Measurements from ENCODE around the gene IRF4.

The IRF4 gene

GRCh38 chr6:445571-446417, 54.2 kb downstream of the IRF4 start:
- Histone ChIP-seq H2AFZ (ENCODE audit: low read depth, low read length) (no peak overlapping the region), H3K27ac (ENCODE audit: low read length) (no peak overlapping the region), H3K4me3 (ENCODE audit: low read length) (no peak overlapping the region), H4K20me1 (ENCODE audit: insufficient read depth, low read length) (no peaks in the 10 kb centered on the region), H3K9me3 (ENCODE audit: insufficient read depth, low read length) (no peaks in the 10 kb centered on the region), H3K27me3 (ENCODE audit: low read depth, low read length) (no peaks in the 10 kb centered on the region), H3K4me1 (ENCODE audit: low read length) (peaks cover 36% of the 10 kb centered on the region), H3K4me2 (ENCODE audit: low read length) (no peak overlapping the region), H3K79me2 (ENCODE audit: low read length) (no peaks in the 10 kb centered on the region), H3K9ac (ENCODE audit: low read length) (no peak overlapping the region), H3K36me3 (replicated peaks; ENCODE audit: low read depth, low read length) (no peaks in the 10 kb centered on the region)
- no peak for TF ChIP-seq EZH2phosphoT487 (IDR thresholded peaks at IDR 0.05; ENCODE audit: low read depth)
- TF ChIP-seq, protein P1, sequence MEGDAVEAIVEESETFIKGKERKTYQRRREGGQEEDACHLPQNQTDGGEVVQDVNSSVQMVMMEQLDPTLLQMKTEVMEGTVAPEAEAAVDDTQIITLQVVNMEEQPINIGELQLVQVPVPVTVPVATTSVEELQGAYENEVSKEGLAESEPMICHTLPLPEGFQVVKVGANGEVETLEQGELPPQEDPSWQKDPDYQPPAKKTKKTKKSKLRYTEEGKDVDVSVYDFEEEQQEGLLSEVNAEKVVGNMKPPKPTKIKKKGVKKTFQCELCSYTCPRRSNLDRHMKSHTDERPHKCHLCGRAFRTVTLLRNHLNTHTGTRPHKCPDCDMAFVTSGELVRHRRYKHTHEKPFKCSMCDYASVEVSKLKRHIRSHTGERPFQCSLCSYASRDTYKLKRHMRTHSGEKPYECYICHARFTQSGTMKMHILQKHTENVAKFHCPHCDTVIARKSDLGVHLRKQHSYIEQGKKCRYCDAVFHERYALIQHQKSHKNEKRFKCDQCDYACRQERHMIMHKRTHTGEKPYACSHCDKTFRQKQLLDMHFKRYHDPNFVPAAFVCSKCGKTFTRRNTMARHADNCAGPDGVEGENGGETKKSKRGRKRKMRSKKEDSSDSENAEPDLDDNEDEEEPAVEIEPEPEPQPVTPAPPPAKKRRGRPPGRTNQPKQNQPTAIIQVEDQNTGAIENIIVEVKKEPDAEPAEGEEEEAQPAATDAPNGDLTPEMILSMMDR (IDR thresholded peaks at IDR 0.05; ENCODE audit: low read depth, low read length), result no peak

DNA sequence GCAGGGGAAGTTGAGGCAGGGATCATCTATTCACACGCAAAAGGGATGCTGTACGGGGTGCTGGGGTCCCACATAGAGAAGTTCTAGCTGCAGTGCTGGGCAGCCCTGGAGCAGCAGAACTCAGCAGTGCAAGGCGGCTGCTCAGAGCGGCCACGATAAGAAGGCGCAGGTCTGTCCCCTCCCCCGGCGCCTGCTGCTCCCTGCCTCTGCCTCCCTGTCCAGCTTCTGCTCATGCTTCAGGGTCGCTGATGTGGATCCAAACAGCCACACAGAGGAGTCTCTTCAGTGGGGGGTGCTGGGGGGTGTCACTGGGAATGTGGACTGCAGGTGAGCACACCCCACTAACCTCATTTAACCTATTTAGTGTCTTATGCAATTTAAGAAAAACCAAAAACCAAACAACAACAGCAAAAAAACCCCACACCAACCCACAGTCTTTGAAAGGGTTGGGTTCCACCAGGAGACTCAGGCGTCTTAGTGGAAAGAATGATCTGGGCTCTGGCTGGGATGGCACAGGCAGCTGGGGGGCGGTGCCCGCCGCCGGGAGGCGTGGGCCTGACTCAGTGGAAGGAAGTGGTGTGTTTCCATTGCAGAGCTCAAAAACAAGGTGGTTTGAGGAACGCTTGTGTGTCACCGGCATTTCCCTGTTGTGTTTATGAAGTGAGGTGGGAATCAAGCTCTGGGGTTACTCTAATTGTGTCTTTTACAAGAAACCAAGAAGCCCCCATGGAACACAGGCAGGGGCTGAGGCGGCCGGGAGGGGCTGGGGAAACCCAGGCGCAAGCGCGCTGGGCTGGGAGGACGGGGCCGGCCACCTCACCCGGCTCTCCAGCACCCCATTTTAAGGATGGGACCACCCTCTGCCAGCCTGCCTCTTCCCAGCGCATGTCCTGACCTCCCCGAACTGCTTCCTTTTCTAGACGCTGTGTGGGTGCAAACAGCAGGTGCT, 55.1 kb downstream of the IRF4 start:
- H4K20me1 ChIP-seq (ENCODE audit: insufficient read depth, low read length), result no peaks in the 10 kb centered on the region
- peak overlapping the region; percentile 56 for H3K4me3 ChIP-seq (ENCODE audit: low read length)
- H3K27me3 ChIP-seq (ENCODE audit: low read depth, low read length), result no peaks in the 10 kb centered on the region
- peak overlapping the region; percentile 22; the same call in 1 of the 2 replicates for H3K9ac ChIP-seq (ENCODE audit: low read length)
- no peaks in the 10 kb centered on the region for H3K36me3 ChIP-seq (replicated peaks; ENCODE audit: low read depth, low read length)
- H3K4me1 ChIP-seq (ENCODE audit: low read length), result peaks cover 36% of the 10 kb centered on the region
- TF ChIP-seq EZH2phosphoT487 (IDR thresholded peaks at IDR 0.05; ENCODE audit: low read depth), result no peak
- TF ChIP-seq, protein P1 (IDR thresholded peaks at IDR 0.05; ENCODE audit: low read depth, low read length), result no peak
- H3K79me2 ChIP-seq (ENCODE audit: low read length), result no peaks in the 10 kb centered on the region
- no peak overlapping the region for H3K27ac ChIP-seq (ENCODE audit: low read length)
- H2AFZ ChIP-seq (ENCODE audit: low read depth, low read length), result no peak overlapping the region
- peak overlapping the region; percentile 67 for H3K4me2 ChIP-seq (ENCODE audit: low read length)
- no peaks in the 10 kb centered on the region for H3K9me3 ChIP-seq (ENCODE audit: insufficient read depth, low read length)

DNA sequence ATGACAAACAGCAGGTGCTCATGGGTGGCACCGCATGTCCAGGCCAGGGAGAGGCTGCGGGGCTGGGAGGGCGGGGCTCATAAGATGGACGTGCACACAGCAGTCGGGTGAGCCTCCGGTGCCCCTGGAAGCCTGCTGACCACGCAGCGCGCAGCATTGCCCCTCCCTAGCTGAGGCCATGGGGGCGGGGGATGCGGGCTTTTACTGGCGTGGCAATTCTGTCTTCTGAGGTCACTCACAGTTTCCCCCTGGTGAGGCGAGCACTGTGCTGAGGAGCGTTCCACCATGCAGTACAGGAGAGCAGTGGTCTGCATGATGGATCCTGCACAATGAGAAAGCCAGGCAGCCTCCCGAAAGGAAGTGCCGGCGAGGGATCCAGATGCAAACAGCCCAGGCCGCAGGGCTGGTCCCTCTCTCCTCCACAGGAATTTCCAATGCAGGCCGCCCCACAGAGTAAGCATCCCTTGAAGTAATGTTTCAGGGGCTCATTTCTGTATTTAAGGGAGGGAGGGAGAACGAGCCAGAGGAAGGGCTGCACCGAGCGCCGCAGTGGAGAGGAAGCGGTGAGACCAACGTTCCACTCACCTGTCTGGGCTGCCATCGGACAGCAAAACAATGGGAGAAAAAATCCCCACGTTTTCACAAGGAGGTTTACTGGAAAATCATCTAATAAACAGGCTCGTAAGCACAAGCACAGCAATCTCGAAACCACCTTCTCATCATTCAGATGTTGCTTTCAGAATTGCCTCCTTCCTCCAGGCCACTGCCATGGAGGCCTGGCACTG, 56.0 kb downstream of the IRF4 start:
- Histone ChIP-seq H3K36me3 (replicated peaks; ENCODE audit: low read depth, low read length) (no peaks in the 10 kb centered on the region), H3K27me3 (ENCODE audit: low read depth, low read length) (no peaks in the 10 kb centered on the region), H3K4me2 (ENCODE audit: low read length) (peak overlapping the region; percentile 67), H3K27ac (ENCODE audit: low read length) (no peak overlapping the region), H3K4me3 (ENCODE audit: low read length) (peak overlapping the region; percentile 56), H3K9me3 (ENCODE audit: insufficient read depth, low read length) (no peaks in the 10 kb centered on the region), H2AFZ (ENCODE audit: low read depth, low read length) (peak overlapping the region; percentile 69), H3K9ac (ENCODE audit: low read length) (peak overlapping the region; percentile 22; the same call in 1 of the 2 replicates), H3K79me2 (ENCODE audit: low read length) (no peaks in the 10 kb centered on the region), H4K20me1 (ENCODE audit: insufficient read depth, low read length) (no peaks in the 10 kb centered on the region), H3K4me1 (ENCODE audit: low read length) (peaks cover 36% of the 10 kb centered on the region)
- TF ChIP-seq, protein P1 (IDR thresholded peaks at IDR 0.05; ENCODE audit: low read depth, low read length), result no peak
- no peak for TF ChIP-seq EZH2phosphoT487 (IDR thresholded peaks at IDR 0.05; ENCODE audit: low read depth)

All from OCI-LY3 (cell line).